Astrocyte (in vitro differentiated cells and primary cell): ENCODE data around the gene BMAL2. TPM values are rescaled to one million over a fixed set of nuclear protein-coding genes. Genes with fewer than 3 reads are reported as not detected.

Experiments used
- DNase-seq: peaks from one replicate; pipeline ENCODE4 v3.0.0-alpha.2; 2010; ENCODE audit warnings: low read depth
- FAIRE-seq: peaks from 2 replicates; lab custom pipeline; 2011; peaks lifted over from hg19 to GRCh38; lab: Jason Lieb, UNC
- H2AFZ ChIP-seq: 2 replicates; pipeline ENCODE4 v1.6.0; 2012; ENCODE audit warnings: low read depth, low read length, inconsistent platforms
- H3K27ac ChIP-seq: 2 replicates; pipeline ENCODE4 v1.5.1; 2011; ENCODE audit warnings: low read depth, low read length, inconsistent platforms
- H3K27me3 ChIP-seq: 2 replicates; pipeline ENCODE4 v1.6.0; 2011; ENCODE audit warnings: low read length, inconsistent platforms; ENCODE audit not compliant: insufficient read depth
- H3K36me3 ChIP-seq: 2 replicates; pipeline ENCODE4 v1.5.1; 2011; ENCODE audit warnings: low read length, inconsistent platforms; ENCODE audit not compliant: insufficient read depth
- H3K4me1 ChIP-seq: 2 replicates; pipeline ENCODE4 v1.5.1; 2011; ENCODE audit warnings: low read length, inconsistent platforms; ENCODE audit not compliant: insufficient read depth
- H3K4me2 ChIP-seq: 2 replicates; pipeline ENCODE4 v1.6.0; 2012; ENCODE audit warnings: low read length, inconsistent platforms
- H3K4me3 ChIP-seq: 2 replicates; pipeline ENCODE4 v1.5.1; 2011; ENCODE audit warnings: low read depth, mild to moderate bottlenecking, low read length, inconsistent platforms; ENCODE audit not compliant: insufficient read depth
- H3K79me2 ChIP-seq: 2 replicates; pipeline ENCODE4 v1.6.0; 2012; ENCODE audit warnings: mild to moderate bottlenecking, low read length, inconsistent platforms; ENCODE audit not compliant: insufficient read depth
- H3K9ac ChIP-seq: 2 replicates; pipeline ENCODE4 v1.6.0; 2012; ENCODE audit warnings: mild to moderate bottlenecking, low read length, inconsistent platforms
- H3K9me3 ChIP-seq: 2 replicates; pipeline ENCODE4 v1.5.1; 2012; ENCODE audit warnings: low read depth, mild to moderate bottlenecking, low read length, inconsistent platforms; ENCODE audit not compliant: insufficient read depth
- H4K20me1 ChIP-seq: 2 replicates; pipeline ENCODE4 v1.6.0; 2012; ENCODE audit warnings: low read length, inconsistent platforms; ENCODE audit not compliant: insufficient read depth
- H3K27ac Mint-ChIP-seq: one replicate; pipeline ENCODE4 v1.8.0; 2021; ENCODE audit warnings: mild to moderate bottlenecking, mixed read lengths; ENCODE audit not compliant: unreplicated experiment
- H3K27me3 Mint-ChIP-seq: one replicate; pipeline ENCODE4 v1.8.0; 2021; ENCODE audit warnings: low read depth, mixed read lengths; ENCODE audit not compliant: unreplicated experiment
- H3K36me3 Mint-ChIP-seq: one replicate; pipeline ENCODE4 v1.8.0; 2021; ENCODE audit warnings: low read depth, mixed read lengths; ENCODE audit not compliant: unreplicated experiment
- H3K4me1 Mint-ChIP-seq: one replicate; pipeline ENCODE4 v1.8.0; 2021; ENCODE audit warnings: low read depth, mixed read lengths; ENCODE audit not compliant: unreplicated experiment
- H3K4me3 Mint-ChIP-seq: one replicate; pipeline ENCODE4 v1.8.0; 2021; ENCODE audit warnings: mild to moderate bottlenecking, moderate library complexity, mixed read lengths; ENCODE audit not compliant: unreplicated experiment
- H3K9me3 Mint-ChIP-seq: one replicate; pipeline ENCODE4 v1.8.0; 2021; ENCODE audit warnings: mild to moderate bottlenecking, mixed read lengths; ENCODE audit not compliant: unreplicated experiment
- EZH2 ChIP-seq: IDR thresholded peaks from 2 replicates; pipeline ENCODE4 v1.6.1; 2012; ENCODE audit warnings: mild to moderate bottlenecking, low read length, inconsistent platforms; ENCODE audit not compliant: insufficient read depth
- total RNA-seq: library from RNA; stranded (reverse); gene quantifications from 2 replicates; pipeline ENCODE4 v1.2.1, GENCODE V29; 2021
- TF ChIP-seq, protein P1 (sequence below): IDR thresholded peaks from 2 replicates; pipeline ENCODE4 v1.5.1; 2011; ENCODE audit warnings: low read depth, mild to moderate bottlenecking, inconsistent platforms, low read length, moderate library complexity; ENCODE audit not compliant: insufficient read depth

Gene BMAL2
- total RNA-seq, 1 donor from 2014 or later = 13.6 TPM

- no peak for DNase-seq
- Histone ChIP-seq H2AFZ (peak overlapping the region; percentile 58), H3K4me1 (peaks cover 21% of the 10 kb centered on the region), H3K36me3 (no peaks in the 10 kb centered on the region), H3K4me3 (peak overlapping the region; percentile 77), H4K20me1 (peaks cover 13% of the 10 kb centered on the region), H3K79me2 (peaks cover 44% of the 10 kb centered on the region), H3K27ac (peak overlapping the region; percentile 9), H3K27me3 (no peaks in the 10 kb centered on the region), H3K9ac (peak overlapping the region; percentile 80), H3K9me3 (no peaks in the 10 kb centered on the region), H3K4me2 (peak overlapping the region; percentile 95)
- H3K4me1 Mint-ChIP-seq = peaks cover 32% of the 10 kb centered on the region
- peaks cover 2% of the 10 kb centered on the region for H3K9me3 Mint-ChIP-seq
- no peak for TF ChIP-seq EZH2
- TF ChIP-seq, protein P1, sequence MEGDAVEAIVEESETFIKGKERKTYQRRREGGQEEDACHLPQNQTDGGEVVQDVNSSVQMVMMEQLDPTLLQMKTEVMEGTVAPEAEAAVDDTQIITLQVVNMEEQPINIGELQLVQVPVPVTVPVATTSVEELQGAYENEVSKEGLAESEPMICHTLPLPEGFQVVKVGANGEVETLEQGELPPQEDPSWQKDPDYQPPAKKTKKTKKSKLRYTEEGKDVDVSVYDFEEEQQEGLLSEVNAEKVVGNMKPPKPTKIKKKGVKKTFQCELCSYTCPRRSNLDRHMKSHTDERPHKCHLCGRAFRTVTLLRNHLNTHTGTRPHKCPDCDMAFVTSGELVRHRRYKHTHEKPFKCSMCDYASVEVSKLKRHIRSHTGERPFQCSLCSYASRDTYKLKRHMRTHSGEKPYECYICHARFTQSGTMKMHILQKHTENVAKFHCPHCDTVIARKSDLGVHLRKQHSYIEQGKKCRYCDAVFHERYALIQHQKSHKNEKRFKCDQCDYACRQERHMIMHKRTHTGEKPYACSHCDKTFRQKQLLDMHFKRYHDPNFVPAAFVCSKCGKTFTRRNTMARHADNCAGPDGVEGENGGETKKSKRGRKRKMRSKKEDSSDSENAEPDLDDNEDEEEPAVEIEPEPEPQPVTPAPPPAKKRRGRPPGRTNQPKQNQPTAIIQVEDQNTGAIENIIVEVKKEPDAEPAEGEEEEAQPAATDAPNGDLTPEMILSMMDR = no peak
- H3K27ac Mint-ChIP-seq = peak overlapping the region; percentile 78
- peak overlapping the region; percentile 90 for H3K4me3 Mint-ChIP-seq
- no peaks in the 10 kb centered on the region for H3K27me3 Mint-ChIP-seq
- FAIRE-seq = no peak
- H3K36me3 Mint-ChIP-seq = no peaks in the 10 kb centered on the region
These were observed 870 bp downstream of the BMAL2 start for GRCh38 chr12:27333403-27334009.

DNA sequence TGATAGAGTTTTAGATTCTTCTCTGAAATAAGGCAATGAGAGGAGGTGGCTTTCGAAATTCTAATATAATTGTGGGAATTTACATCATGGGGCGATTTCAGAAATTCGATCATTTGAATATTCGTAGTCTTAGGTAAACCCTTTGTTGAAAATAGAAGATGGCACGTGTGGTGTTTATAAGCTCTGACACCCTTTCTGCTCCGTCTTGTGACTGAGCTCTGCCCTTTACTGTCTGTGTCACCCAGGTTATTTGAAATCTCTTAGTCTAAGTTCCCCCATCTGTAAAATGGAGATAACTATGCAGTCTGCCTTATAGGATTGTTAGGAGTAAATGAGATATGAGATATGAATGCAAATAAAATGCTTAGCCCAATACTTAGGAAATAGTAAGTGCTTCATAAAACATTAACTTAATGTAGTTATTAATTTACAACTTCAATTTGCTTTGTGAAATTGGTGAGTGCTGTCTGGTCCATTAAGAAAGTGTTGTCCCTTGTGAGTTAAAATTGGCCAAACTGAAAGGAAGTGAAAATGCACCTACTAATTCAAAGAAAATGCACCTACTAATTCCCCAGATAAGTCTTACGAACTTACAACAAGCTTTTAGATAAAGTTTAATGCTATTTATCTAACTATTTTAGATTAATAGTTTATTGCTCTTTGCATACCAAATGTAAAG lies 1.5 kb downstream of the BMAL2 start:
- Histone ChIP-seq H3K9me3 (no peaks in the 10 kb centered on the region), H3K9ac (peak overlapping the region; percentile 80), H3K27ac (no peak overlapping the region), H2AFZ (peak overlapping the region; percentile 58), H3K4me3 (peak overlapping the region; percentile 77), H3K27me3 (no peaks in the 10 kb centered on the region), H3K4me2 (peak overlapping the region; percentile 95), H4K20me1 (peaks cover 13% of the 10 kb centered on the region), H3K4me1 (peaks cover 21% of the 10 kb centered on the region), H3K79me2 (peaks cover 51% of the 10 kb centered on the region), H3K36me3 (no peaks in the 10 kb centered on the region)
- peaks cover 32% of the 10 kb centered on the region for H3K4me1 Mint-ChIP-seq
- no peak for FAIRE-seq
- H3K36me3 Mint-ChIP-seq = no peaks in the 10 kb centered on the region
- peak overlapping the region; percentile 19 for H3K27ac Mint-ChIP-seq
- no peak for DNase-seq
- H3K4me3 Mint-ChIP-seq = peak overlapping the region; percentile 90
- H3K27me3 Mint-ChIP-seq = no peaks in the 10 kb centered on the region
- H3K9me3 Mint-ChIP-seq = peaks cover 2% of the 10 kb centered on the region
- TF ChIP-seq, protein P1 = no peak
- TF ChIP-seq EZH2 = no peak

- no peaks in the 10 kb centered on the region for H3K9me3 ChIP-seq
- no peak overlapping the region for H3K27ac ChIP-seq
- H3K27ac Mint-ChIP-seq = no peak overlapping the region
- no peak overlapping the region for H3K4me3 ChIP-seq
- no peak for FAIRE-seq
- peaks cover 32% of the 10 kb centered on the region for H3K4me1 Mint-ChIP-seq
- TF ChIP-seq EZH2 = no peak
- TF ChIP-seq, protein P1 = no peak
- H3K27me3 Mint-ChIP-seq = no peaks in the 10 kb centered on the region
- DNase-seq = no peak
- H4K20me1 ChIP-seq = peaks cover 13% of the 10 kb centered on the region
- no peak overlapping the region for H3K4me3 Mint-ChIP-seq
- no peaks in the 10 kb centered on the region for H3K36me3 ChIP-seq
- H3K9ac ChIP-seq = no peak overlapping the region
- H3K4me2 ChIP-seq = peak overlapping the region; percentile 24
- H3K27me3 ChIP-seq = no peaks in the 10 kb centered on the region
- no peaks in the 10 kb centered on the region for H3K36me3 Mint-ChIP-seq
- H3K9me3 Mint-ChIP-seq = peaks cover 2% of the 10 kb centered on the region
- peaks cover 56% of the 10 kb centered on the region for H3K79me2 ChIP-seq
- peaks cover 21% of the 10 kb centered on the region for H3K4me1 ChIP-seq
- no peak overlapping the region for H2AFZ ChIP-seq
These were observed 2.1 kb downstream of the BMAL2 start for GRCh38 chr12:27334721-27335082.
